ENCODE measurements around the gene EVX2.

The EVX2 gene

DNA sequence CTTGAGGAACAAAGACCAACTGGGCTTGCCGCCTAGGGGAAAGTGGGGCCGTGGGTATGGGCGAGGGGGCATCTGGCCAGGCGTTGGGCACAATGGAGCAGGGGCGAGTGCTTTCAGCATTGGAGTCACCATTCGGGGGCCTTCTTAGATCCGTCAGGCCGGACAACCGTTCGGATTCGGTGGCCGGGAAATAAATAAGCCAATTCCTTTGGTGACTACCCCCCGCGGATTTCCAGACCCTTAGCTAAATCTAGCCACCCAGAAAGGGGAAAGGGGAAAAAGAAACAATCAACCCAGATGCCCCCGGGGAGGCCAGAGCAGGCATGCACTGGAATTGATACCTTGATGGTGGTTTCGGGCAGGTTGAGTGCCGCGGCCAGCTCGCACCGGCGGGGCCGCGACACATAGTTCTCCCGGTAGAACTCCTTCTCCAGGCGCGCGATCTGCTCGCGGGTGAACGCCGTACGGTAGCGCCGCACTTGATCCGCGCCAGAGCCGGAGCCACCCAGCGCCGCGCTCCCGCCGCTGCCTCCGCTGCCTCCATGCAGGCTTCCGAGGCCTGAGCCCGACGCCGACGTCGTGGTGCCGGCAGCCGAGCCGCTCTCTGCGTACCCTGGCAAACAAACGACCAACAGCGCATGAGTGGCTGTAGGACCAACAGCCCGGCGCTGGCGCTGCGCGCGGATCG, 1.8 kb downstream of the EVX2 start:
- no peak overlapping the region for H3K4me3 ChIP-seq (ENCODE audit: low read length)
- no peak overlapping the region for H3K9ac ChIP-seq (ENCODE audit: low read length)
- no peaks in the 10 kb centered on the region for H3K36me3 ChIP-seq (ENCODE audit: control insufficient read depth, insufficient read depth, low read length, severe bottlenecking)
- peaks cover 92% of the 10 kb centered on the region for H3K27me3 ChIP-seq (replicated peaks; ENCODE audit: control insufficient read depth, insufficient read depth, low read length)
- H3K9me3 ChIP-seq (ENCODE audit: control insufficient read depth, low read length), result peaks cover 23% of the 10 kb centered on the region
- H3K4me1 ChIP-seq (ENCODE audit: control insufficient read depth, insufficient read depth, low read length), result no peaks in the 10 kb centered on the region
- DNase-seq (ENCODE audit: low read depth), result no peak

DNA sequence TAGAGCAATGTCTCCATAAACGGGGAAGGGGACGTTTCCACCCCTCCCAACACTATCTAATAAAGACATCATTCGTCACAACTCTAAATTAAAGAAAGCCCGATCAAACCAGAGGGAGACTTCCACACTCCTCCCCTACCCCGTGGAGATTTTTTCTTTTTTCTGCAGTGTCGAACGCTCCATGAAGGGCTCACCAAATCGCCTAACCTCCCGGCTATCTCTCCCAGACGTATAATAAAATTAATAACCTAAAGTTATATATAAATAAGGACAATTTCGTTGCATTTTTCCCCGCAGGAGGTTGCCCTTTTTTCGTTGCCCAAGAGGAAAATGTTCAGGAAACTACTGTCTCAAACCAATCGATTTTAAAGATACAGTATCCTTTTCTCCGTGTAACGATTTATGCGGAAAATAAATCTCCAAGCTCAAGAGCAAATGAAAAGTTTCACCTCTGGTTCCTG, 2.4 kb downstream of the EVX2 start:
- no peaks in the 10 kb centered on the region for H3K36me3 ChIP-seq (ENCODE audit: control insufficient read depth, insufficient read depth, low read length, severe bottlenecking)
- no peak overlapping the region for H3K9ac ChIP-seq (ENCODE audit: low read length)
- H3K4me3 ChIP-seq (ENCODE audit: low read length), result no peak overlapping the region
- DNase-seq (ENCODE audit: low read depth), result no peak
- peaks cover 23% of the 10 kb centered on the region for H3K9me3 ChIP-seq (ENCODE audit: control insufficient read depth, low read length)
- peaks cover 92% of the 10 kb centered on the region for H3K27me3 ChIP-seq (replicated peaks; ENCODE audit: control insufficient read depth, insufficient read depth, low read length)
- H3K4me1 ChIP-seq (ENCODE audit: control insufficient read depth, insufficient read depth, low read length), result no peaks in the 10 kb centered on the region

DNA sequence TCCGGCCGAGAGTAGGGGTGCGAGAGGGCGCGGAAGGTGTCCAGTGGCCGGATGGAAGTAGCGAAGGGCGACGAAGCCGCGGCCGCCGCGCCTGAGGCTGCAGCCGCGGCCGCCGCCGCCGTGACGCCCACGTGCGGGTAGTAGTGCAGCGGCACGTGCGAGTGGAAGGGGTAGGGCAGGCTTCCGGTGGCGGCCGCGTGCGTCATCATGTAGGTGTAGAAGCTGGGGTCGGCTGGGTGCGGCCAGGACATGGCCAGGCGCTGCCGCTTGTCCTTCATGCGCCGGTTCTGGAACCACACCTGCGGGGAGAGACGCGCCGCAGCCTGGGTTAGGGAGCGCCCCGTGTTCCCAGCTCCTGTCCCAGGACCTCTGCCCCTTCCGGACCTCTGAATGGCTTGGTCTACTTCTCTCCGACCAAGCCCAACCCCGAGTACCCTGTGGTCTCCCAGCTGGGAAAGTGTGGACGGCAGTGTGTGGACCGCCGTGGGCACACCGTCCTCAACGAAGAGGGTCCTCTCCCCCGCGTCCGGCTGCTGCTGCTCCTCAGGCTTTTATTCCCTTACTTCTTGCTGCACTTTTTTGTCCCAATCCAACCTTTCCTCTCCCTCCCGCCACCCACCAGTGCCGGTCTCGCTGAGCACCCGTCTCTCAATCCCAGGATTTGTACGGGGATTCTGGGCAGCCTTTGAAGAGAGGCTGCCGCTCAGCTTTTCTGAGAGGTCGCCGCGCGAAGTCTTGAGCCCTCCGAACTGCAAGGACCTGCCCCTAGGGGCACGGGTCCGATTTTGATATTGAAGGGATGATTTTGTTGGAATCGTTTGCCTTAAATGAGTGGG, 3.0 kb downstream of the EVX2 start:
- no peak overlapping the region for H3K9ac ChIP-seq (ENCODE audit: low read length)
- DNase-seq (ENCODE audit: low read depth), result no peak
- peak overlapping the region; percentile 37 for H3K4me3 ChIP-seq (ENCODE audit: low read length)
- no peaks in the 10 kb centered on the region for H3K36me3 ChIP-seq (ENCODE audit: control insufficient read depth, insufficient read depth, low read length, severe bottlenecking)
- H3K9me3 ChIP-seq (ENCODE audit: control insufficient read depth, low read length), result peaks cover 27% of the 10 kb centered on the region
- H3K27me3 ChIP-seq (replicated peaks; ENCODE audit: control insufficient read depth, insufficient read depth, low read length), result peaks cover 92% of the 10 kb centered on the region
- no peaks in the 10 kb centered on the region for H3K4me1 ChIP-seq (ENCODE audit: control insufficient read depth, insufficient read depth, low read length)

DNA sequence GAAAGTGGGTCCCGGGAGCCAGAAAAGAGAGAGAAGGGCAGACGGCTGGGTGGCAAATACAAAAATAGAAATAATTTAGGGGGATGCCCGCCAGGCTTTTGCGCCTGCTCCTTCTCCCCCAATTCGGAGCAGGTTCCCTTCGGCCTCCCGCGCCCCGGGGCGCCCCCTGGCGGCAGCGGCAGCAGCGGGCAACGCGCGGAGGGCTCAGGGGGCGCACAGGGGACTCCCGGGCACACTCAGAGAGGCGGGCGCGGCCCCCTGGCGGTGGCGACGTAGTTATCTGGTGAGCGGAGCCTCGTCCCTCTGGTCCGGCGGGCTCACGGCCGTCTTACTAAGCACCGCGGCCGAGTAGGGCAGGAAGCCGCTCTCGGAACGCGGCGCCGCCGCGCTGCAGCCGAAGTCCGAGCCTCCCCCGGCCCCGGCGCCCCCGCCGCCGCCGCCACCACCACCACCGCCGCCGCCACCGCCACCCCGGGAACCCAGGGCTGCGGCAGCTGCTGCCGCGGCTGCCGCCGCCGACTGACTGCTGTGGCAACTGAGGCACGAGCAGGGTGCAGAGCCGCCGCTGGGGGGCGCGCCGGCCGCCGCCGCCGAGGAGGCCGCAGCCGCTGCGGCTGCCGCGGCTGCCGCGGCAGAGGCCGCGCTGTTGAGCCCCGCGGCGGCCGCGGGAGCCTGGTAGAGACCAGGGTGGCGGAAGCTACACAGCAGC, 3.8 kb downstream of the EVX2 start:
- Histone ChIP-seq H3K9me3 (ENCODE audit: control insufficient read depth, low read length) (peaks cover 32% of the 10 kb centered on the region), H3K27me3 (replicated peaks; ENCODE audit: control insufficient read depth, insufficient read depth, low read length) (peaks cover 92% of the 10 kb centered on the region), H3K4me3 (ENCODE audit: low read length) (peak overlapping the region; percentile 52), H3K4me1 (ENCODE audit: control insufficient read depth, insufficient read depth, low read length) (no peaks in the 10 kb centered on the region), H3K36me3 (ENCODE audit: control insufficient read depth, insufficient read depth, low read length, severe bottlenecking) (no peaks in the 10 kb centered on the region), H3K9ac (ENCODE audit: low read length) (no peak overlapping the region)
- DNase-seq (ENCODE audit: low read depth), result peak; percentile 71

DNA sequence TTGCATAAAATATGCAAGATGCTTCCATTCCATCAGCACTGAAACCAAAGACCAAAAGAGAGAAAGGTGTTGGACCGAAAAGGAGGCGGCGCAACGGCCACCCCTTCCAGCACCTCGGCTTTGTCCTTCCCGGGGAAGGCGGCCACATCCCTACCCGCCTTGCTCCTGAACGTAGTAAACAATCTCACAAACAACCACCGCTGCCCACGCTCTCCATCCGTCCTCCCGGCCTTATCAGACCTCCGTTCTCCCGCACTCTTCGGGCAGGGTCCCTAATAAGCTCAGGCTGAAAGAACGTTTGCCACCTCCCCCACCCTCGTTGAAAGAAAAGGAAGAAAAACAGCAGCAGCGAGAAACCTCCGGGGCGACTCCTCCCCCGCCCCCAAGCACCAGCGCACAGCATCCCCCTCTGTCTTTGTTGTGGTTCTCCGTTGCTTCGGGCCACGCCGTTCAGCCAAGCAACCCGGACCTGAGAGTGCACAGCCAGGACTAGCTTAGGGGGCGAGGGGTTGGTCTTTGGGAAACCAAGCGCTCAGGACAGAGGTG, 4.4 kb downstream of the EVX2 start:
- Histone ChIP-seq H3K9ac (ENCODE audit: low read length) (no peak overlapping the region), H3K36me3 (ENCODE audit: control insufficient read depth, insufficient read depth, low read length, severe bottlenecking) (no peaks in the 10 kb centered on the region), H3K4me1 (ENCODE audit: control insufficient read depth, insufficient read depth, low read length) (no peaks in the 10 kb centered on the region), H3K4me3 (ENCODE audit: low read length) (peak overlapping the region; percentile 17), H3K27me3 (replicated peaks; ENCODE audit: control insufficient read depth, insufficient read depth, low read length) (peaks cover 92% of the 10 kb centered on the region), H3K9me3 (ENCODE audit: control insufficient read depth, low read length) (peaks cover 32% of the 10 kb centered on the region)
- DNase-seq (ENCODE audit: low read depth), result no peak

DNA sequence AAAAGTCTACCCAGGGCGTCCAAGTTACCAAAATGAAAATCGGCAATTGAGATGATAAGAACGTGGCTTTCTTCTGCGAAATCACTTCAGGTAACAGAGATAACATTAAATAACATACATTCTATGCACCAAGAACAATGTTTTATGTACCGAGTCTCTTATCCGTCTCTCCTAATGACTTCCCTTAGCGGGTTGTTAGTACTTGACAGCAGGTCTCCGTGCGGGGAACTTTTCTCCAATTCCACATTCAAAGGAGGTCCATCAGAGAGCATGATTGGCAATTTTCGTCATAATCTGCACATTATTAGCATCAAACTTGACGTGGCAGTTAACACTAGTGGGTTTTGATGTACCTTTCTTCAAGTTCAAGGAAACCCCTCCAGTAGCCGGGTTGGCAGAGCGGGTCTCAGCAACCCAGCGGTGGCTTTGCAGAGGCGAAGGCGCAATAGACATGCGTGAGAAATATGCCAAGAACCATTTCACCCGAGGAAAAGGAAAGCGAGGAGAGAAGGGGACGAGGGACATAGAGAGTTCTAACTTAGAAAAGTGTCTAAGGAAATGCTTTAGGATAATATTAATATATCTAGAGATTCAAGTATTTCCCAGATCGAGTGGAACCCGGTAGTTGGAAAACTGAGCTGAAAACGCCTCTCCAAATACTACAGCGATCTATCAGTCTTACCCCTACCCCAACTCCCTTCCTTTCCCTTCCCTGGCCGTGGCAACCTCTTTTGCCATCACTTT, 5.0 kb downstream of the EVX2 start:
- Histone ChIP-seq H3K4me3 (ENCODE audit: low read length) (peak overlapping the region; percentile 17), H3K4me1 (ENCODE audit: control insufficient read depth, insufficient read depth, low read length) (no peaks in the 10 kb centered on the region)

DNA sequence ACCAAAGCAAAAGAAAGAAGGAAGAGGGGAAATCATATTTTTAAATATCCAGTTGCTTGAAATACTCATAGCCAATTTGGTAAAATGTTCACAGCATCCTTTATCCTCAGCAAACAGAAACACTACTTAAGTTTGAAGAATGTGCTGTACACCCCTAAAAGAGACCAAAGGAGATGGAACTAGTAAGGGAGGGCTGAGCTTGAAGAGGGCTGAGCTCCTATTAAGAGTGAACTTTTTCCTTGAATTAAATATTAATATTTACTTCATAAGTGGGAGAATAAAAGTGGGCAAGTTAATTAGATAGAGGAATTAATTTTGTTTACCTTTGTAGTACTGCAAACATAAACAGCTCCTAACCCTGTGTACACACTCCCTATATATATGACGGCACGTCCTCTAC, 7.0 kb downstream of the EVX2 start:
- no peak overlapping the region for H3K4me3 ChIP-seq (ENCODE audit: low read length)
- no peaks in the 10 kb centered on the region for H3K4me1 ChIP-seq (ENCODE audit: control insufficient read depth, insufficient read depth, low read length)
- H3K36me3 ChIP-seq (ENCODE audit: control insufficient read depth, insufficient read depth, low read length, severe bottlenecking), result no peaks in the 10 kb centered on the region
- H3K9me3 ChIP-seq (ENCODE audit: control insufficient read depth, low read length), result peaks cover 22% of the 10 kb centered on the region
- DNase-seq (ENCODE audit: low read depth), result no peak
- peaks cover 89% of the 10 kb centered on the region for H3K27me3 ChIP-seq (replicated peaks; ENCODE audit: control insufficient read depth, insufficient read depth, low read length)
- no peak overlapping the region for H3K9ac ChIP-seq (ENCODE audit: low read length)

More for the DNA sequence above, 5.0 kb downstream of the EVX2 start:
- no peaks in the 10 kb centered on the region for H3K36me3 ChIP-seq (ENCODE audit: control insufficient read depth, insufficient read depth, low read length, severe bottlenecking)
- DNase-seq (ENCODE audit: low read depth), result no peak
- peaks cover 90% of the 10 kb centered on the region for H3K27me3 ChIP-seq (replicated peaks; ENCODE audit: control insufficient read depth, insufficient read depth, low read length)
- H3K9ac ChIP-seq (ENCODE audit: low read length), result no peak overlapping the region
- peaks cover 30% of the 10 kb centered on the region for H3K9me3 ChIP-seq (ENCODE audit: control insufficient read depth, low read length)

DNA sequence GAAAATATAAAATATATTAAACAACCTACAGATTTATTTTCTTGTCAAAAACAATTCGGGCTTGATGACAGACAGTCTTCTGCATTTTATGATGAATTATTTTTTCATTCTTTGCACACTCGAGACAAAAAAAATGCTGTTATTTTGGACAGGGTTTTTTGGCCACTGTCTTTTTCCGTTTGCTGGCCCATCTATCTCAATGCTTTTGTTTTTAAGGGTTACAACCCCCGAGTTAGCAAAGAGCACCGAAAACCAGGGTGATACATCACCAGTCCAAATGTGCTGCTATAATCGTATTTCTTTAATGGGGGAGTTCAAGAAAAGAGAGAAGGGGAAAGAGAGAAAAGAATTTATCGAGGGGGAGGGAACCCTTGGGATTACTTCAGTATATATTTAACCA, 7.7 kb downstream of the EVX2 start:
- Histone ChIP-seq H3K9me3 (ENCODE audit: control insufficient read depth, low read length) (peaks cover 15% of the 10 kb centered on the region), H3K9ac (ENCODE audit: low read length) (no peak overlapping the region), H3K4me3 (ENCODE audit: low read length) (no peak overlapping the region), H3K36me3 (ENCODE audit: control insufficient read depth, insufficient read depth, low read length, severe bottlenecking) (no peaks in the 10 kb centered on the region), H3K4me1 (ENCODE audit: control insufficient read depth, insufficient read depth, low read length) (no peaks in the 10 kb centered on the region), H3K27me3 (replicated peaks; ENCODE audit: control insufficient read depth, insufficient read depth, low read length) (peaks cover 89% of the 10 kb centered on the region)
- DNase-seq (ENCODE audit: low read depth), result no peak

DNA sequence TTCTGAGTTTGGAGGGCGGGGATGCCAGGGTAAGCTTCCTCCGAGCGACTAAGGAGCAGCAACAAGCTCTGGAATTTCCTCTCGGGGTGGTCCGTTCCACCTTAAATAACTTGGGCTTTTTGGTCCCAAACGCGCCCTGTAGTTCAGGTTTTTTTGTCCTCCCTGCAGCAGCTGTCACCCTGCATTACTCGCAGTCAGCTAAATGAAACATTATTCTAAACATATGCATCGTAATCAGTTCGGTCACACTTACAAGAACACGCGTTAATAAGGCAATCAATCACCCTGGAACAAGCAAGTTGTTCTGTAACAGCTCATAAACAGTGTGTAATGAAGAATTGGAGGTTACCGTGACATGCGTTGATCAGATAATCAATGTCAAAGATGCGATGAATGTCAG, 8.3 kb downstream of the EVX2 start:
- Histone ChIP-seq H3K4me1 (ENCODE audit: control insufficient read depth, insufficient read depth, low read length) (no peaks in the 10 kb centered on the region), H3K27me3 (replicated peaks; ENCODE audit: control insufficient read depth, insufficient read depth, low read length) (peaks cover 89% of the 10 kb centered on the region), H3K36me3 (ENCODE audit: control insufficient read depth, insufficient read depth, low read length, severe bottlenecking) (no peaks in the 10 kb centered on the region), H3K9me3 (ENCODE audit: control insufficient read depth, low read length) (peaks cover 11% of the 10 kb centered on the region), H3K9ac (ENCODE audit: low read length) (no peak overlapping the region), H3K4me3 (ENCODE audit: low read length) (no peak overlapping the region)
- no peak for DNase-seq (ENCODE audit: low read depth)

DNA sequence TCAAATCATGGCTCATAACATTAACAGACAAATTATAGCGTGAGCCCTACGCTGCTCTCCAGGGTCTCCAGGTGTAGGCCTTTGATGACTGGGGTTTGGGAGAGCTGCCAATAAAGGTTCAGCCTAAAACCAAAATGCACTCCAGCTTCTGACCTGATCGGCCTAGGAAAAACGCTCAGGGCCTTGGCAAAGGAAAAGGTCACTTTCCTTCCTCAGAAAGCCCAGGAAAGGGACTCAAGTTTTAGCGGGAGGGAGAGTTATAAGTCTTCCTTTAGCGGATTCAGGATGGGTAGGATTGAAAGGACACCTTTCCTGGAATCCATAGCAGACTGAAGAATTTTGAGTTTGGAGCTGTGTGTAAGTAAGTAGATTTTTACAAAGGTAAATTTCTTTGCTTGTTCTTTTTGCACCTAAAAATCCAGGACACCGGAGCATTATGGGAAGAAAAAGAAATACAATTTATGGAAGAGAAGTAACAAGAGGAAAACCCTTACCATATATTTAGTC, 8.8 kb downstream of the EVX2 start:
- H3K4me1 ChIP-seq (ENCODE audit: control insufficient read depth, insufficient read depth, low read length), result no peaks in the 10 kb centered on the region
- DNase-seq (ENCODE audit: low read depth), result no peak
- H3K4me3 ChIP-seq (ENCODE audit: low read length), result no peak overlapping the region
- H3K9ac ChIP-seq (ENCODE audit: low read length), result no peak overlapping the region
- H3K27me3 ChIP-seq (replicated peaks; ENCODE audit: control insufficient read depth, insufficient read depth, low read length), result peaks cover 93% of the 10 kb centered on the region
- no peaks in the 10 kb centered on the region for H3K36me3 ChIP-seq (ENCODE audit: control insufficient read depth, insufficient read depth, low read length, severe bottlenecking)
- peaks cover 11% of the 10 kb centered on the region for H3K9me3 ChIP-seq (ENCODE audit: control insufficient read depth, low read length)
